Measurements from ENCODE around the gene GDI2.

GDI2 gene

GRCh38 chr10:5835446-5836095 lies 22.3 kb upstream of the GDI2 start:
- DNase-seq (ENCODE audit: low read depth): no peak
- H3K4me3 ChIP-seq (ENCODE audit: low read depth, low read length): no peak overlapping the region
- TF ChIP-seq CTCF (IDR thresholded peaks at IDR 0.05; ENCODE audit: low read depth, low read length, missing control alignments): no peak

DNA sequence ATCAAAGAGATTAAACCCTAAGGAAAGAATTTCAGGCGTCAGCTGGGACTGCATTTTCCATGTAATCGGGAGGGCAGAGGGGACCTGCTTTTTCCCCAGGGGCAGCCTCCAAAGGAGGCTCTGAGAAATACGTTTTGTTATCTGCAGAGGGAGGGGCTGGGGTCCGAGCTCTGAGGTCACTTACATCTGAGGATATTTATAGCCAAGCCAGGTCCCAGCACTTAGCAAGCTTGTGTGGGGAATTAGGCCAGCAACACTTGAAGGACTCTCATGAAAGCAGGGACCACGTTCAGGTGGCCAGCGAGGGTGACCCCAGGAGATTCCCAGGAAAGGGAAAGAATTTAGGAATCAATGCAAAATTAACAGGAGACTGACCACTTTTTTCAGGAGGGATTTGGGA lies 20.6 kb upstream of the GDI2 start:
- no peak for DNase-seq (ENCODE audit: low read depth)
- no peak for TF ChIP-seq CTCF (IDR thresholded peaks at IDR 0.05; ENCODE audit: low read depth, low read length, missing control alignments)
- no peak overlapping the region for H3K4me3 ChIP-seq (ENCODE audit: low read depth, low read length)

DNA sequence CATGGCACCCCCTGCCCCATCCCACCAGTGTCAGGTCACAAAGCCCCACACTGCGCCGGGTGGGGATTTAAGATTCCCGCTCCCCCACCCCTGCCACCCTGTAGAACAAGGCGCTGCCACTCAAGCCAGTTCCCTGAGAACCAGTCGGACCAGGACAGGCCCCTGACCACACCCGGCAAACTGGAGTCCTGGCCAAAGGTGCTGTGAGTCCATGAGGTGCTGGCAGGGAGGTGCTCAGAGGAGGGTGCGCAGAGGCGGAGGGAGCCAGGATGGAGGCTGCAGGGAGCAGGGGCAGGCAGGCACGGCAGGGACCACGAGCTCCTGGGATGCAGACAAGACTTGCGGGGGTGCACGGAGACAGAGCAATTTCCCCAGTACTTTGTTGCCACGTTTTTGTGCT lies 19.7 kb upstream of the GDI2 start:
- DNase-seq (ENCODE audit: low read depth): no peak
- no peak overlapping the region for H3K4me3 ChIP-seq (ENCODE audit: low read depth, low read length)
- TF ChIP-seq CTCF (IDR thresholded peaks at IDR 0.05; ENCODE audit: low read depth, low read length, missing control alignments): no peak

DNA sequence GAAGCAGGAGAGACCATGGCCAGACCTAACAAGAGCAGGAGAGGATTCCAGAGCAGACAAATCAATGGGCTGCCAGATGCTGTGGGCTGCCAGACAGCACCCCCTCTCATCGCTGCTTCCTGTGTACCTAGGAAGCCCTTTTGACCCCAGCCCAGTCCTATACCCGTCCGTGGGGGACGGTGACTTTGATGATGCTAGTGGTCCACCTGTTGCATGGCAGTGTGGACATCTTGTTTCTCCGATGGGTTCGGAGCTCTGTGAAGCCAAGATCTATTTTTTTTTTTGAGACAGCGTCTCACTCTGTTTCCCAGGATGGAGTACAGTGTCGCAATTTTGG lies 18.2 kb upstream of the GDI2 start:
- DNase-seq (ENCODE audit: low read depth): no peak
- no peak for TF ChIP-seq CTCF (IDR thresholded peaks at IDR 0.05; ENCODE audit: low read depth, low read length, missing control alignments)

GRCh38 chr10:5830629-5831445 lies 17.6 kb upstream of the GDI2 start:
- no peak for TF ChIP-seq CTCF (IDR thresholded peaks at IDR 0.05; ENCODE audit: low read depth, low read length, missing control alignments)
- no peak for DNase-seq (ENCODE audit: low read depth)
- no peak overlapping the region for H3K4me3 ChIP-seq (ENCODE audit: low read depth, low read length)

More for the DNA sequence above, 18.2 kb upstream of the GDI2 start:
- no peak overlapping the region for H3K4me3 ChIP-seq (ENCODE audit: low read depth, low read length)

GRCh38 chr10:5829267-5829666 lies 16.0 kb upstream of the GDI2 start:
- no peak for DNase-seq (ENCODE audit: low read depth)
- no peak for TF ChIP-seq CTCF (IDR thresholded peaks at IDR 0.05; ENCODE audit: low read depth, low read length, missing control alignments)
- no peak overlapping the region for H3K4me3 ChIP-seq (ENCODE audit: low read depth, low read length)

DNA sequence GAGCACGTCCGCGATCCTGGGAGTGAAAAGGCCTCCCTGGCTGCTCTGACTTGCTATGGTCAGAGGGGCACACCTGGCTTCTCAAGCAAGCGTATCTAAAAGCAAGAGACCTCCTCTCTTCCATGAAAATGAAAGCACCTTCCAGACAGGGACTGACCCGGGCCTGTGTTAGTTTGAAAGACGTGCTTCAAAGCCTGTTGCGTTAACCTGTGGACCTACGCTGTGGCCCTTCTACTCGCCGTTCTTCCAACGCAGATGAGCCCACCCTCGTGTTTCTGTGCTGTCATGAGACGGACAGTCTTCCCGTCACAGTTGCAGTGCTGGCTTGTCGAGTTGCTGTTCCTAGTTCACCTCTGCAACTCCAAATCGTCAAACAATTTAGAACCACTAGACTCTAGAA lies 15.5 kb upstream of the GDI2 start:
- DNase-seq (ENCODE audit: low read depth): no peak
- no peak overlapping the region for H3K4me3 ChIP-seq (ENCODE audit: low read depth, low read length)
- TF ChIP-seq CTCF (IDR thresholded peaks at IDR 0.05; ENCODE audit: low read depth, low read length, missing control alignments): no peak
